HepG2 (cell line): ENCODE results near the gene NSUN5. TPM values are rescaled to one million over a fixed set of nuclear protein-coding genes. Genes with fewer than 3 reads are reported as not detected.
A peak's percentile ranks its signal among the peaks of the same experiment; 100 is the strongest.

Experiments used
- FOXP4 ChIP-seq: sonication (generic); formaldehyde crosslinking; IDR thresholded peaks from 2 replicates; pipeline ENCODE4 v1.4.0; 2020; ENCODE audit warnings: missing genetic modification reagents
- HDAC1 ChIP-seq: sonication (generic); formaldehyde crosslinking; IDR thresholded peaks from 2 replicates; pipeline ENCODE4 v1.5.1; 2020; ENCODE audit warnings: mild to moderate bottlenecking, missing genetic modification reagents
- HMG20B ChIP-seq: conservative IDR thresholded peaks from 2 replicates; pipeline ENCODE4 v1.6.1; 2016; ENCODE audit warnings: missing genetic modification reagents, missing compliant biosample characterization
- KLF13 ChIP-seq: sonication (generic); formaldehyde crosslinking; IDR thresholded peaks from 2 replicates; pipeline ENCODE4 v1.4.0; 2020; ENCODE audit warnings: mild to moderate bottlenecking, missing genetic modification reagents
- ONECUT2 ChIP-seq: sonication (generic); formaldehyde crosslinking; IDR thresholded peaks from 2 replicates; pipeline ENCODE4 v1.4.0; 2020; ENCODE audit warnings: missing genetic modification reagents
- RAD51 ChIP-seq: fragments of 450-650 bp; IDR thresholded peaks from 2 replicates; pipeline ENCODE4 v1.6.1; 2016; ENCODE audit warnings: borderline replicate concordance
- REXO4 ChIP-seq: sonication (generic); formaldehyde crosslinking; IDR thresholded peaks from 2 replicates; pipeline ENCODE4 v1.8.0; 2022; ENCODE audit warnings: missing genetic modification reagents, mild to moderate bottlenecking, borderline replicate concordance
- SIN3A ChIP-seq: IDR thresholded peaks from 2 replicates; pipeline ENCODE4 v1.6.1; 2011; ENCODE audit warnings: low read depth, mild to moderate bottlenecking, control low read depth, low read length, borderline replicate concordance
- SP1 ChIP-seq, 2 experiments: fragments of 450-650 bp in 1 of 2; sonication (generic) in 1 of 2; formaldehyde crosslinking in 1 of 2; IDR thresholded peaks; 2 replicates each; pipeline versions ENCODE4 v1.4.0 to v1.6.1; 2016 to 2020; ENCODE audit warnings: missing genetic modification reagents in 1 of 2
- SP5 ChIP-seq: IDR thresholded peaks from 2 replicates; pipeline ENCODE4 v1.6.1; 2016; ENCODE audit warnings: low read depth, borderline replicate concordance
- ZNF180 ChIP-seq: sonication (generic); formaldehyde crosslinking; IDR thresholded peaks from 2 replicates; pipeline ENCODE4 v1.4.0; 2020; ENCODE audit warnings: low read depth, missing genetic modification reagents, borderline replicate concordance
- ZNF264 ChIP-seq: sonication (generic); formaldehyde crosslinking; IDR thresholded peaks from 2 replicates; pipeline ENCODE4 v1.4.0; 2020; ENCODE audit warnings: missing genetic modification reagents
- ZNF672 ChIP-seq: sonication (generic); formaldehyde crosslinking; IDR thresholded peaks from 2 replicates; pipeline ENCODE4 v1.8.1; 2022; ENCODE audit warnings: missing genetic modification reagents
- ZNF790 ChIP-seq: sonication (generic); formaldehyde crosslinking; IDR thresholded peaks from 2 replicates; pipeline ENCODE4 v1.8.0; 2022; ENCODE audit warnings: missing genetic modification reagents, mild to moderate bottlenecking, borderline replicate concordance
- ZNF883 ChIP-seq: sonication (generic); formaldehyde crosslinking; IDR thresholded peaks from 2 replicates; pipeline ENCODE4 v1.5.1; 2020; ENCODE audit warnings: mild to moderate bottlenecking, missing genetic modification reagents; ENCODE audit errors: not compliant biosample characterization
- polyA plus RNA-seq, 8 experiments: library from polyadenylated mRNA; depleted of rRNA in 3 of 8; stranded (reverse) in 7 of 8; unstranded in 1 of 8; fragments of >200 nt; fragmentation: Illumina TruSeq in 4 of 8; extraction: Trizol in 4 of 8; gene quantifications; 2 replicates each; pipeline versions ENCODE4 v1.2.1 to v1.2.3, GENCODE V29; 2011 to 2016; ENCODE audit warnings: low read depth in 4 of 8, missing spikeins in 1 of 8, mixed read lengths in 1 of 8; ENCODE audit not compliant: insufficient read depth in 1 of 8
- total RNA-seq, 5 experiments: library from RNA; depleted of rRNA; stranded (reverse); fragments of >200 nt; fragmentation: Illumina TruSeq; extraction: Trizol; gene quantifications; 2 replicates each; pipeline ENCODE4 v1.2.3, GENCODE V29; 2016; ENCODE audit warnings: low read depth in 1 of 5
- TF ChIP-seq, protein P1 (sequence below): sonication (generic); formaldehyde crosslinking; IDR thresholded peaks from 2 replicates; pipeline ENCODE4 v1.5.0; 2020; ENCODE audit warnings: mild to moderate bottlenecking, missing genetic modification reagents, moderate library complexity
- TF ChIP-seq, protein P2 (sequence below): sonication (generic); formaldehyde crosslinking; IDR thresholded peaks from 2 replicates; pipeline ENCODE4 v1.4.0; 2020; ENCODE audit warnings: mild to moderate bottlenecking, missing genetic modification reagents, borderline replicate concordance
- TF ChIP-seq, protein P3 (sequence below): sonication (generic); formaldehyde crosslinking; IDR thresholded peaks from 2 replicates; pipeline ENCODE4 v1.5.1; 2020; ENCODE audit warnings: missing genetic modification reagents, mild to moderate bottlenecking, borderline replicate concordance
- TF ChIP-seq, protein P4 (sequence below): sonication (generic); formaldehyde crosslinking; IDR thresholded peaks from 2 replicates; pipeline ENCODE4 v1.8.0; 2022; ENCODE audit warnings: mild to moderate bottlenecking, missing genetic modification reagents
- TF ChIP-seq, protein P5 (sequence below): sonication (generic); IDR thresholded peaks from 2 replicates; pipeline ENCODE4 v1.6.1; 2016; ENCODE audit warnings: low read depth, borderline replicate concordance

Gene NSUN5
- total and polyA plus RNA-seq, 2 of the 13 experiments (the other 11 are each of a cell fraction or from before 2014, with no cell fraction given) = 19.9 to 35.8 TPM

- TF ChIP-seq ZNF180 (peak; percentile 47; the same call in 1 of the 2 replicates), ZNF672 (CRISPR knock-in tag) (no peak), KLF13 (no peak), ZNF264 (CRISPR knock-in tag) (peak; percentile 91), ONECUT2 (peak; percentile 62), ZNF883 (CRISPR knock-in tag) (peak; percentile 78), SP1 (IDR thresholded peaks at IDR 0.05) (no peak), SP1 (CRISPR knock-in tag; IDR thresholded peaks at IDR 0.05) (no peak), ZNF790 (CRISPR knock-in tag) (peak; percentile 63; the same call in 1 of the 2 replicates), RAD51 (no peak), SP5 (no peak), SIN3A (peak; percentile 88), HDAC1 (CRISPR knock-in tag) (peak; percentile 91), REXO4 (CRISPR knock-in tag) (no peak), FOXP4 (CRISPR knock-in tag) (peak; percentile 62), HMG20B (CRISPR knock-in tag) (peak; percentile 56; the same call in 1 of the 2 replicates)
- TF ChIP-seq, protein P1, sequence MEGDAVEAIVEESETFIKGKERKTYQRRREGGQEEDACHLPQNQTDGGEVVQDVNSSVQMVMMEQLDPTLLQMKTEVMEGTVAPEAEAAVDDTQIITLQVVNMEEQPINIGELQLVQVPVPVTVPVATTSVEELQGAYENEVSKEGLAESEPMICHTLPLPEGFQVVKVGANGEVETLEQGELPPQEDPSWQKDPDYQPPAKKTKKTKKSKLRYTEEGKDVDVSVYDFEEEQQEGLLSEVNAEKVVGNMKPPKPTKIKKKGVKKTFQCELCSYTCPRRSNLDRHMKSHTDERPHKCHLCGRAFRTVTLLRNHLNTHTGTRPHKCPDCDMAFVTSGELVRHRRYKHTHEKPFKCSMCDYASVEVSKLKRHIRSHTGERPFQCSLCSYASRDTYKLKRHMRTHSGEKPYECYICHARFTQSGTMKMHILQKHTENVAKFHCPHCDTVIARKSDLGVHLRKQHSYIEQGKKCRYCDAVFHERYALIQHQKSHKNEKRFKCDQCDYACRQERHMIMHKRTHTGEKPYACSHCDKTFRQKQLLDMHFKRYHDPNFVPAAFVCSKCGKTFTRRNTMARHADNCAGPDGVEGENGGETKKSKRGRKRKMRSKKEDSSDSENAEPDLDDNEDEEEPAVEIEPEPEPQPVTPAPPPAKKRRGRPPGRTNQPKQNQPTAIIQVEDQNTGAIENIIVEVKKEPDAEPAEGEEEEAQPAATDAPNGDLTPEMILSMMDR (CRISPR knock-in tag) = no peak
- TF ChIP-seq, protein P2, sequence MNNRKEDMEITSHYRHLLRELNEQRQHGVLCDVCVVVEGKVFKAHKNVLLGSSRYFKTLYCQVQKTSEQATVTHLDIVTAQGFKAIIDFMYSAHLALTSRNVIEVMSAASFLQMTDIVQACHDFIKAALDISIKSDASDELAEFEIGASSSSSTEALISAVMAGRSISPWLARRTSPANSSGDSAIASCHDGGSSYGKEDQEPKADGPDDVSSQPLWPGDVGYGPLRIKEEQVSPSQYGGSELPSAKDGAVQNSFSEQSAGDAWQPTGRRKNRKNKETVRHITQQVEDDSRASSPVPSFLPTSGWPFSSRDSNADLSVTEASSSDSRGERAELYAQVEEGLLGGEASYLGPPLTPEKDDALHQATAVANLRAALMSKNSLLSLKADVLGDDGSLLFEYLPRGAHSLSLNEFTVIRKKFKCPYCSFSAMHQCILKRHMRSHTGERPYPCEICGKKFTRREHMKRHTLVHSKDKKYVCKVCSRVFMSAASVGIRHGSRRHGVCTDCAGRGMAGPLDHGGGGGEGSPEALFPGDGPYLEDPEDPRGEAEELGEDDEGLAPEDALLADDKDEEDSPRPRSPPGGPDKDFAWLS (CRISPR knock-in tag) = no peak
- TF ChIP-seq, protein P3, sequence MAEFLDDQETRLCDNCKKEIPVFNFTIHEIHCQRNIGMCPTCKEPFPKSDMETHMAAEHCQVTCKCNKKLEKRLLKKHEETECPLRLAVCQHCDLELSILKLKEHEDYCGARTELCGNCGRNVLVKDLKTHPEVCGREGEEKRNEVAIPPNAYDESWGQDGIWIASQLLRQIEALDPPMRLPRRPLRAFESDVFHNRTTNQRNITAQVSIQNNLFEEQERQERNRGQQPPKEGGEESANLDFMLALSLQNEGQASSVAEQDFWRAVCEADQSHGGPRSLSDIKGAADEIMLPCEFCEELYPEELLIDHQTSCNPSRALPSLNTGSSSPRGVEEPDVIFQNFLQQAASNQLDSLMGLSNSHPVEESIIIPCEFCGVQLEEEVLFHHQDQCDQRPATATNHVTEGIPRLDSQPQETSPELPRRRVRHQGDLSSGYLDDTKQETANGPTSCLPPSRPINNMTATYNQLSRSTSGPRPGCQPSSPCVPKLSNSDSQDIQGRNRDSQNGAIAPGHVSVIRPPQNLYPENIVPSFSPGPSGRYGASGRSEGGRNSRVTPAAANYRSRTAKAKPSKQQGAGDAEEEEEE = no peak
- TF ChIP-seq, protein P4, sequence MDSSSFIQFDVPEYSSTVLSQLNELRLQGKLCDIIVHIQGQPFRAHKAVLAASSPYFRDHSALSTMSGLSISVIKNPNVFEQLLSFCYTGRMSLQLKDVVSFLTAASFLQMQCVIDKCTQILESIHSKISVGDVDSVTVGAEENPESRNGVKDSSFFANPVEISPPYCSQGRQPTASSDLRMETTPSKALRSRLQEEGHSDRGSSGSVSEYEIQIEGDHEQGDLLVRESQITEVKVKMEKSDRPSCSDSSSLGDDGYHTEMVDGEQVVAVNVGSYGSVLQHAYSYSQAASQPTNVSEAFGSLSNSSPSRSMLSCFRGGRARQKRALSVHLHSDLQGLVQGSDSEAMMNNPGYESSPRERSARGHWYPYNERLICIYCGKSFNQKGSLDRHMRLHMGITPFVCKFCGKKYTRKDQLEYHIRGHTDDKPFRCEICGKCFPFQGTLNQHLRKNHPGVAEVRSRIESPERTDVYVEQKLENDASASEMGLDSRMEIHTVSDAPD (CRISPR knock-in tag) = no peak
- TF ChIP-seq, protein P5, sequence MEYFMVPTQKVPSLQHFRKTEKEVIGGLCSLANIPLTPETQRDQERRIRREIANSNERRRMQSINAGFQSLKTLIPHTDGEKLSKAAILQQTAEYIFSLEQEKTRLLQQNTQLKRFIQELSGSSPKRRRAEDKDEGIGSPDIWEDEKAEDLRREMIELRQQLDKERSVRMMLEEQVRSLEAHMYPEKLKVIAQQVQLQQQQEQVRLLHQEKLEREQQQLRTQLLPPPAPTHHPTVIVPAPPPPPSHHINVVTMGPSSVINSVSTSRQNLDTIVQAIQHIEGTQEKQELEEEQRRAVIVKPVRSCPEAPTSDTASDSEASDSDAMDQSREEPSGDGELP = peak; percentile 24; the same call in 1 of the 2 replicates
Measured at GRCh38 chr7:73308665-73309214, at the start of gene NSUN5 (continued).
